BJ (cell line): ENCODE data around the gene C10orf71. TPM values are rescaled to one million over a fixed set of nuclear protein-coding genes. Genes with fewer than 3 reads are reported as not detected.

Source experiments
- CTCF ChIA-PET: fragments of 350-600 bp; formaldehyde crosslinking; extraction: SDS; loops from one replicate; lab custom pipeline; 2021; ENCODE audit warnings: antibody characterized with exemption, inconsistent platforms; lab: Yijun Ruan, JAX
- POLR2A ChIA-PET: fragments of 300-600 bp; sonication (Branson Sonifier 250); formaldehyde crosslinking; extraction: SDS; loops from one replicate; lab custom pipeline; 2021; ENCODE audit warnings: antibody characterized with exemption; lab: Charles Lee
- DNase-seq: peaks from one replicate; pipeline ENCODE4 v3.0.0-alpha.2; 2011; ENCODE audit warnings: low read depth
- H3K27me3 ChIP-seq: 2 replicates; pipeline ENCODE4 v1.6.0; 2011; ENCODE audit warnings: low read length; ENCODE audit not compliant: control insufficient read depth, insufficient read depth
- H3K36me3 ChIP-seq: 2 replicates; pipeline ENCODE4 v1.5.1; 2011; ENCODE audit warnings: low read length; ENCODE audit not compliant: control insufficient read depth, insufficient read depth
- H3K4me3 ChIP-seq: 2 replicates; pipeline ENCODE4 v1.5.1; 2011; ENCODE audit warnings: low read depth, mild to moderate bottlenecking, control low read depth, low read length
- CTCF ChIP-seq: IDR thresholded peaks from 2 replicates; pipeline ENCODE4 v1.5.1; 2011; ENCODE audit warnings: low read depth, mild to moderate bottlenecking, control low read depth, inconsistent platforms, low read length, moderate library complexity; ENCODE audit not compliant: insufficient read depth
- polyA plus RNA-seq: library from polyadenylated mRNA; depleted of rRNA; stranded (reverse); fragments of >200 nt; gene quantifications from 2 replicates; pipeline ENCODE4 v1.2.3, GENCODE V29; 2011

C10orf71 gene
- polyA plus RNA-seq, 1 experiment: not detected

- Histone ChIP-seq H3K36me3 (no peaks in the 10 kb centered on the region), H3K27me3 (peaks cover 17% of the 10 kb centered on the region), H3K4me3 (no peak overlapping the region)
- ChIA-PET CTCF (interaction anchor here (0.6 kb wide), 1 partner anchor 71 kb away, joined by 3 read pairs; no protein-coding TSS in a partner anchor), POLR2A (no interaction called here)
- no peak for DNase-seq
- no peak for TF ChIP-seq CTCF
Measured at GRCh38 chr10:49301302-49301701, 2.3 kb downstream of the C10orf71 start.

- H3K36me3 ChIP-seq: no peaks in the 10 kb centered on the region
- no peak for DNase-seq
- POLR2A ChIA-PET: no interaction called here
- H3K4me3 ChIP-seq: no peak overlapping the region
- peaks cover 12% of the 10 kb centered on the region for H3K27me3 ChIP-seq
- no peak for TF ChIP-seq CTCF
- CTCF ChIA-PET: no interaction called here
Measured at GRCh38 chr10:49302088-49302487, 3.1 kb downstream of the C10orf71 start.

- ChIA-PET POLR2A (no interaction called here), CTCF (interaction anchor here (0.9 kb wide), 1 partner anchor 13 kb away, joined by 3 read pairs; no protein-coding TSS in a partner anchor)
- no peak for DNase-seq
- TF ChIP-seq CTCF: no peak
- no peak overlapping the region for H3K4me3 ChIP-seq
- peaks cover 3% of the 10 kb centered on the region; the same call in 1 of the 2 replicates for H3K27me3 ChIP-seq
- H3K36me3 ChIP-seq: no peaks in the 10 kb centered on the region
Measured at GRCh38 chr10:49303711-49304110, 4.7 kb downstream of the C10orf71 start.

- no peak for DNase-seq
- ChIA-PET CTCF (interaction anchor here (0.9 kb wide), 1 partner anchor 13 kb away, joined by 3 read pairs; no protein-coding TSS in a partner anchor), POLR2A (no interaction called here)
- H3K27me3 ChIP-seq: peaks cover 3% of the 10 kb centered on the region; the same call in 1 of the 2 replicates
- no peak for TF ChIP-seq CTCF
- H3K36me3 ChIP-seq: no peaks in the 10 kb centered on the region
- no peak overlapping the region for H3K4me3 ChIP-seq
Measured at GRCh38 chr10:49304137-49304536, 5.2 kb downstream of the C10orf71 start.

GRCh38 chr10:49307921-49308320 is 9.0 kb downstream of the C10orf71 start:
- no peak for TF ChIP-seq CTCF
- H3K27me3 ChIP-seq: no peaks in the 10 kb centered on the region; the same call in 1 of the 2 replicates
- DNase-seq: no peak
- H3K36me3 ChIP-seq: no peaks in the 10 kb centered on the region
- ChIA-PET CTCF (no interaction called here), POLR2A (no interaction called here)
- H3K4me3 ChIP-seq: no peak overlapping the region
